ENCODE measurements around the gene MLST8.
A peak's percentile ranks its signal among the peaks of the same experiment; 100 is the strongest.

Gene MLST8

GRCh38 chr16:2205104-2205966, at the start of gene MLST8:
TSS of gene MLST8 (plus strand) at chr16:2205454. CDS start at chr16:2206086, 632 bp downstream.
- peak; percentile 82 for DNase-seq

- DNase-seq = no peak
These were observed 49.0 kb upstream of the MLST8 start for GRCh38 chr16:2155977-2156848.

- no peak for DNase-seq
These were observed 48.4 kb upstream of the MLST8 start for GRCh38 chr16:2156849-2157224.

GRCh38 chr16:2157480-2158261, 47.6 kb upstream of the MLST8 start:
- no peak for DNase-seq

GRCh38 chr16:2158262-2158638, 47.0 kb upstream of the MLST8 start:
- DNase-seq = no peak

GRCh38 chr16:2159175-2159838, 45.9 kb upstream of the MLST8 start:
- no peak for DNase-seq

- peak; percentile 18 for DNase-seq
These were observed 44.2 kb upstream of the MLST8 start for GRCh38 chr16:2160915-2161551.

- DNase-seq = no peak
These were observed 43.3 kb upstream of the MLST8 start for GRCh38 chr16:2161911-2162310.

- DNase-seq = no peak
These were observed 42.6 kb upstream of the MLST8 start for GRCh38 chr16:2162676-2163118.

GRCh38 chr16:2163211-2163881, 41.9 kb upstream of the MLST8 start:
- DNase-seq = no peak

GRCh38 chr16:2165861-2166260, 39.4 kb upstream of the MLST8 start:
- DNase-seq = no peak

- DNase-seq = no peak
These were observed 38.8 kb upstream of the MLST8 start for GRCh38 chr16:2166263-2167067.

- DNase-seq = no peak
These were observed 38.1 kb upstream of the MLST8 start for GRCh38 chr16:2167068-2167638.

- DNase-seq = no peak
These were observed 35.2 kb upstream of the MLST8 start for GRCh38 chr16:2170080-2170479.

- no peak for DNase-seq
These were observed 34.4 kb upstream of the MLST8 start for GRCh38 chr16:2170587-2171435.

- DNase-seq = no peak
These were observed 33.6 kb upstream of the MLST8 start for GRCh38 chr16:2171601-2172178.

GRCh38 chr16:2172688-2173335, 32.4 kb upstream of the MLST8 start:
- DNase-seq = no peak

GRCh38 chr16:2173366-2173765, 31.9 kb upstream of the MLST8 start:
- no peak for DNase-seq
